Ovary (tissue), 9 donors: ENCODE data around the gene OR2T10. TPM values are rescaled to one million over a fixed set of nuclear protein-coding genes. Genes with fewer than 3 reads are reported as not detected.

Experiments used
- DNase-seq, 5 donors: peaks; one replicate each; pipeline ENCODE4 v3.0.0-alpha.2; 2019 to 2020
- H3K27ac ChIP-seq, 2 donors: fragments of 200-600 bp; one replicate each; pipeline versions ENCODE4 v1.5.1 to v1.8.0; 2019 to 2022
- H3K27me3 ChIP-seq: fragments of 200-600 bp; one replicate; pipeline ENCODE4 v1.8.0; 2022
- H3K36me3 ChIP-seq: fragments of 200-600 bp; sonication (generic); one replicate; pipeline ENCODE4 v1.5.1; 2019
- H3K4me1 ChIP-seq: one replicate; pipeline ENCODE4 v1.8.1; 2013; ENCODE audit warnings: mild to moderate bottlenecking, moderate library complexity; ENCODE audit not compliant: insufficient read depth
- H3K4me3 ChIP-seq: fragments of 200-600 bp; sonication (generic); one replicate; pipeline ENCODE4 v1.5.1; 2017
- H3K9me3 ChIP-seq, 2 donors: fragments of 200-600 bp in 1 of 2; sonication (generic) in 1 of 2; one replicate each; pipeline versions ENCODE4 v1.5.1 to v1.8.1; 2013 to 2019; ENCODE audit warnings: mild to moderate bottlenecking in 1 of 2, moderate library complexity in 1 of 2
- EP300 ChIP-seq: sonication (generic); formaldehyde crosslinking; IDR thresholded peaks from one replicate; pipeline ENCODE4 v1.6.1; 2017; ENCODE audit warnings: antibody characterized with exemption
- POLR2A ChIP-seq: fragments of 450-650 bp; IDR thresholded peaks from one replicate; pipeline ENCODE4 v1.6.1; 2017; ENCODE audit warnings: antibody characterized with exemption, mild to moderate bottlenecking, moderate library complexity
- WGBS, 3 donors: extraction: QIAGEN DNeasy Blood & Tissue Kit in 1 of 3; methylation state at CpG; one replicate each; pipeline versions ENCODE4 v1.1.5 to v1.1.7; 2013 to 2017; 5-methylcytosine and 5-hydroxymethylcytosine counted together
- intact Hi-C, 4 donors: fragments of 100-400 bp; cut with DNase I; formaldehyde crosslinking; loops; one replicate each; pipeline versions ENCODE4 v1.11.0 to v1.15.1; 2022 to 2023
- polyA plus RNA-seq, 2 donors: library from polyadenylated mRNA; stranded (reverse); fragments of 200-250 nt in 1 of 2; fragments of 350-450 nt in 1 of 2; fragmentation: Illumina TruSeq in 1 of 2; extraction: RNeasy Lipid Tissue Mini Kit (QIAGEN cat#74804) in 1 of 2; gene quantifications; one replicate each; pipeline ENCODE4 v1.2.3, GENCODE V29; 2013 to 2014
- total RNA-seq, 7 donors: library from RNA; depleted of rRNA in 2 of 7; stranded (reverse); fragments of >200 nt in 2 of 7; fragmentation: NEBNext Ultra II Directional in 3 of 7; extraction: Animal tissue kit (Norgen Biotek cat#: 25700) in 3 of 7; gene quantifications; one replicate each; pipeline versions ENCODE4 v1.1.0 to v1.2.4, GENCODE V29; 2016 to 2023
- TF ChIP-seq, protein P1 (sequence below), 3 donors: fragments of 450-650 bp in 2 of 3; fragments of 200-600 bp in 1 of 3; IDR thresholded peaks; one replicate each; pipeline versions ENCODE4 v1.5.1 to v1.8.0; 2016 to 2022; ENCODE audit warnings: antibody characterized with exemption in 3 of 3, mild to moderate bottlenecking in 1 of 3
- donor health status: DM: no; HTN: no; CAD: no; lungs with moderate emphysema.
- donor health status: DM: no; HTN: no; CAD: no.
- donor health status: Bipolar disorder and iron deficiency.
- donor health status: DM: yes; HTN: yes; CAD: no.
- donor health status: DM: no; HTN: no; CAD: no.
- donor health status: DM: yes; HTN: yes; CAD: no.

OR2T10 gene
- total and polyA plus RNA-seq, 9 donors, result 2.1 TPM; not detected in 8

DNA sequence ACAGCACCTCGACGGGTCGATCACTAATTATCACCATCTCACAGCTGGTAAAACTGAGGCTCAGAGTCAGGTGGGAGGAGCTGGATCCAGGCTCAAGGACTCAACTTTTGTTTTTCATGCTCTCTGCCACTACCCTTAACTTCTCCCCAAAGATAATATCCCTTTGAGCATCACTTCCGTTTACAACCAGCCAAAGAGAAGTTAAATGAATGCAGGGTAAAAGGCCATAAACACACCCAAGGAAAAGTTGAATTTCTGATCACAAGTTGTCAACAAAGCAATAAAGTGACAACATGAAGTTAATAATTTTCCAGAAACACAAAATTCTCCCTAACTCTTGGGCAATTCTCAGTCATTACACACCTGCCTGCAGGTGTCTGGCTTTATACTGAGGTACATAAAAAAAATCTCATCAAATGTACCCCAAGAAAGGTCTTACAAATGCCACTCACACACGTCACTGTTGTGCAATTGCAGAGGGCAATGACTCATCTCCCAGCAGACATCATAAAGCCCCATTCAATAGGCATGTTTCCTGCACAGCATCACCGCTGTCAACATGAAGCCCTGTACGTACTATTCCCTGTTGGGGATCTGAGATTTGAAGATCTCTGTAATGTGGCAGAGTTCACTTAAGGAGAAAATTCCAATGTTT, 34.0 kb upstream of the OR2T10 start:
- intact Hi-C loops, result no loop called here
- 73 to 78% (median 78%) methylated on average over 7 of the region's 7 CpGs for WGBS, 3 donors
- H3K4me1 ChIP-seq, result no peaks in the 10 kb centered on the region
- H3K27ac ChIP-seq, result no peak overlapping the region
- no peak for DNase-seq
- no peaks in the 10 kb centered on the region for H3K9me3 ChIP-seq
- H3K27me3 ChIP-seq, result no peaks in the 10 kb centered on the region
- TF ChIP-seq, protein P1, sequence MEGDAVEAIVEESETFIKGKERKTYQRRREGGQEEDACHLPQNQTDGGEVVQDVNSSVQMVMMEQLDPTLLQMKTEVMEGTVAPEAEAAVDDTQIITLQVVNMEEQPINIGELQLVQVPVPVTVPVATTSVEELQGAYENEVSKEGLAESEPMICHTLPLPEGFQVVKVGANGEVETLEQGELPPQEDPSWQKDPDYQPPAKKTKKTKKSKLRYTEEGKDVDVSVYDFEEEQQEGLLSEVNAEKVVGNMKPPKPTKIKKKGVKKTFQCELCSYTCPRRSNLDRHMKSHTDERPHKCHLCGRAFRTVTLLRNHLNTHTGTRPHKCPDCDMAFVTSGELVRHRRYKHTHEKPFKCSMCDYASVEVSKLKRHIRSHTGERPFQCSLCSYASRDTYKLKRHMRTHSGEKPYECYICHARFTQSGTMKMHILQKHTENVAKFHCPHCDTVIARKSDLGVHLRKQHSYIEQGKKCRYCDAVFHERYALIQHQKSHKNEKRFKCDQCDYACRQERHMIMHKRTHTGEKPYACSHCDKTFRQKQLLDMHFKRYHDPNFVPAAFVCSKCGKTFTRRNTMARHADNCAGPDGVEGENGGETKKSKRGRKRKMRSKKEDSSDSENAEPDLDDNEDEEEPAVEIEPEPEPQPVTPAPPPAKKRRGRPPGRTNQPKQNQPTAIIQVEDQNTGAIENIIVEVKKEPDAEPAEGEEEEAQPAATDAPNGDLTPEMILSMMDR (IDR thresholded peaks at IDR 0.05), result no peak
- no peak for TF ChIP-seq EP300
- no peaks in the 10 kb centered on the region for H3K36me3 ChIP-seq
- no peak overlapping the region for H3K4me3 ChIP-seq

DNA sequence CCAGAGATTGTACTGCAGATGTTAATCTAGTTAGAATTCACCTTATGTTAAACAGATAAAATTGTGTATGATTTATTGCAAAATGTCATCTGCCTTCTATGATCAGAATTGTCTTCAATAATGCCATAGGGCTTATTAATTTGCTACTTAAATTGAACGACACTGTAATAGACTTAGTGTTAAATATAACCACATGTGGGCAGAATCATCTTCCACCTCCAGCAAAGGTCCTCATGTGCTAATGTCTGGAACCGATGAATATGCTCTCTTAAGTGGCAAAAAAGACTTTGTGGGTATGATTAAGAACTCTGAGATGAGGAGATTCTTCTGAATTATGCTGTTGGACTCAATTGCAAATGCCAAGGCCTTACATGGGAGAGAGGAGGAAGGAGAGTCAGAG, 33.1 kb upstream of the OR2T10 start:
- intact Hi-C loops, result no loop called here
- no peaks in the 10 kb centered on the region for H3K9me3 ChIP-seq
- no peak overlapping the region for H3K4me3 ChIP-seq
- H3K27ac ChIP-seq, result no peak overlapping the region
- H3K4me1 ChIP-seq, result no peaks in the 10 kb centered on the region
- 65 to 69% (median 67%) methylated on average over 2 of the region's 2 CpGs for WGBS, 3 donors
- no peaks in the 10 kb centered on the region for H3K36me3 ChIP-seq
- DNase-seq, result no peak
- H3K27me3 ChIP-seq, result no peaks in the 10 kb centered on the region
- TF ChIP-seq POLR2A (no peak), EP300 (no peak)
- TF ChIP-seq, protein P1 (IDR thresholded peaks at IDR 0.05), result no peak

DNA sequence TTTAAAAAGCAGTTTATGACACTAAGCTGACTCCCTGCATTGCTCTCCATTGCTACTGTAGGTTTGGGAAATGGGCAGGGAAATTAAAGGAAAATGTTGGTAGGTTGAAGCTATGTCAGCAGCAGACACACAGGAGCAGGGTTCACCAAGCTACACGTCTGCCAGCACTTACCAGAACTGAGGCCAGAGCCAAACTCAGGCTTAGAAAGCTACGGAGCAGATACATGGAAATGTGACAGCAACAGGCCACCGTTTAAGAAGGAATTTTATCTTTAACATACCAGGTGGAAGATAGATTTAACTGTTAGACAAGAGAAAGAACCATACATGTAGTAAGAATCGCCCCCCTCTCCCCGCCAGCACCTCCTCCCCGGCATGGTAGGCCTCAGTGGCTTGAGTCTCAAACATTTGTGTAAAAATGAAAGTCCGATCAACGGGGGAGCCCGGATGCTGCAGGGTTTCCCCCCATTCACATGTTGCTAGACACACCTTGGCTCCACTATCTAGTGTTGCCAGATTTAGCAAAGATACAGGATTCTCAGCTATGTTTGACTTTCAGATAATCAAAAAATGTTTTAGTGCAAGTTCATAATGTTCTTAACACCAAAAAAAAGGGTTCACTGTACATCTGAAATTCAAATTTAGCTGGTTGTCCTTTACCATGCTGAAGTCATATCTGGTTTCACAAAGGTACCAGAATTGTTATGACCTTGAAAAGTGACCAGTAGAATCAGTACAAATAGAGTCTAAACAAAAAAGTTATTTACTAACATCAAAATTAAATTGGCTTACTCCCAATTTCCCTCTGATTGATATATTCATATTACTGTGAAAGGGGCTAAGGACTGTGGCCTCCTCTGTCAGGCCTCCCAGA, 30.7 kb upstream of the OR2T10 start:
- Histone ChIP-seq H3K4me1 (no peaks in the 10 kb centered on the region), H3K27me3 (no peaks in the 10 kb centered on the region), H3K36me3 (no peaks in the 10 kb centered on the region), H3K4me3 (no peak overlapping the region), H3K9me3 (no peaks in the 10 kb centered on the region), H3K27ac (no peak overlapping the region)
- no peak for DNase-seq
- no peak for TF ChIP-seq EP300
- no peak for TF ChIP-seq POLR2A
- TF ChIP-seq, protein P1 (IDR thresholded peaks at IDR 0.05), result no peak
- intact Hi-C loops, result no loop called here
- WGBS, 3 donors, result 78 to 84% (median 78%) methylated on average over 9 of the region's 9 CpGs

DNA sequence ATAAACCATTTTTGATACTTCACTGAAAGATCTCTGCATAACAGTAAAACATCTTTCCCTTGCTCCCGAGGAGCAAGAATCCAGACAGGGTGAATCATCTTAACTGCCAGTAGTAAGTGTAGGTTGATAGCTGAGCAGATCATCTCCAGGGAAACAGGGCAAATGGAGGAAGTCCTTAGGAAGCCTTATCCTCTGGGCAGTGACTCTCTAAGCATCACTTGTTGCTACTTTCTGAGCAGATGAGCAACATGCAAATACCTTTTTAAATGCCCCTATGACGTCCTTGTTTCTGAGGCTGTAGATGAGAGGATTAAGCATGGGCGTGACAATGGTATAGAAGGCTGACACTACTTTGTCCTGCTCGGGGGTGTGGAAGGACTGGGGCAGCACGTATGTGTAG, 28.5 kb upstream of the OR2T10 start:
- Histone ChIP-seq H3K9me3 (no peaks in the 10 kb centered on the region), H3K4me3 (no peak overlapping the region), H3K4me1 (no peaks in the 10 kb centered on the region), H3K27ac (no peak overlapping the region), H3K36me3 (no peaks in the 10 kb centered on the region), H3K27me3 (no peaks in the 10 kb centered on the region)
- TF ChIP-seq, protein P1 (IDR thresholded peaks at IDR 0.05), result no peak
- TF ChIP-seq EP300 (no peak), POLR2A (no peak)
- intact Hi-C loops, result no loop called here
- WGBS, 3 donors, result 65 to 72% (median 68%) methylated on average over 5 of the region's 5 CpGs
- DNase-seq, result no peak
